CD4-positive, alpha-beta T cell treated with Interleukin-21 for 1 hour (primary cell): ENCODE data around the gene VEGFD.
A peak's percentile ranks its signal among the peaks of the same experiment; 100 is the strongest.
"Not testable (repeated sequence)": the region's sequence is repeated elsewhere in the genome, so short reads cannot be mapped to it uniquely, and the experiment has no call there.

Experiments used
- DNase-seq: peaks from one replicate; pipeline ENCODE4 v3.0.0-alpha.2; 2020

VEGFD gene

DNA sequence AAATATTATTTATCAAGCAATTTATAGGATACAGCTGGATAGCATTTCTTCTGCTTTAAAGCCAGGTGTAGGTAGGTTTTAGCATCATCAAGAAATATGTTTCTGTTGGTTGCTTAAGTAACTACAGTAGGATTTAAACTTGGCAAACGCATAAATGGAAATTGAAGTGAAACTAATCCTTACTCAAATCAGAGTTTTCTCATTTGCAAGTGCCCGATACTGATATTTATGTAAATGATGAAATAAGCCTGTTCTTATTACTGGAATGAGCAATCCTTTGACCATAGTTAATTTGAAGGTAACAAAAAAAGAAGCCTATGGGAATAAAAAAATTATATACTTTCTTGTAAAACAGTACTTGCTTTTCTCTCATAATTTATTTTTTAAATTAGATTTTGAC lies 25.7 kb downstream of the VEGFD start:
- no peak for DNase-seq

DNA sequence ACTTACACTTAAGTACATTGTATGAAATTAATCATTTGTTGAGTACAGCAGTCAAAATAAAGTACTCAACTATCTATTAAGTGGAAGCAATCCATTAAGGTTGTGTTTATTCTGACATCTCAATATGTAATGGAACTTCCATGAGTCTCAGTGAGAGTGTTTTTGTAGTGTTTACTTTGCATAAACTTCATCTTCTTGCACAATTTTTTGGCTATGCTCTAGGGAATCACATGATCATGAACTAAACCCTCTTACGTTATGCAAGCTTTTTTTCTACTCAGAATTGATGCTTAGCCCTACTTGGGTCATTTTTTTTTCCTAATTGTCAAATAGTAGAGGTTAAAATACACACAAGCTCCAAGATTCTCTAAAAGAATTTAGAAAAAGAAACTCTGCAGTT lies 27.8 kb downstream of the VEGFD start:
- no peak for DNase-seq

DNA sequence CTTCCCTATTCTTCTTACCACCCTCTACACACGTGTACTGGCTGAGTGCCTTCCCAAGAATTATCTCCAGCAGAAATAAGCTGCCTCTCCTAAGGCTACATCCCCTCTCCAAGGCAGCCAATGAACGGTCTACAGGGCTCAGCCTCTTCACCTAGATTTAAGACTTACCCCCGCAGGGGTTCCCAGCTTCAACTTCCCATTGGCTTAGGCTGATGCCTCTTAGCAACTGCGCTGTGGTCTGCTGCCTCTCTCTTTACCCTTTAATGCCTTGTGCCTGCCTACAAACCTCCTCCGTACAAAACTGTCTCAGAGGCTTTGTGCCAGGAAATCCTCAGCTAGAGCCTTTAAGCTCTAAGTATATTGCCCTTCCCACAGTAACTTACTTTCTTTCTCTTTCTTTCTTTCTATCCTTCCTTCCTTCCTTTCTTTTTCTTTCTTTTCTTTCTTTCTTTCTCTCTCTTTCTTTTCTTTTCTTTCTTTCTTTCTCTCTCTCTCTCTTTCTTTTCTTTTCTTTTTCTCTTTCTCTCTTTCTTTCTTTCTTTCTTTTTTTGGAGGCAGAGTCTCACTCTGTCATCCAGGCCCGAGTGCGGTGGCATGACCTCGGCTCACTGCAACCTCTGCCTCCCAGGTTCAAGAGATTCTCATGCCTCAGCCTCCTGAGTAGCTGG lies 33.8 kb downstream of the VEGFD start:
- DNase-seq, result no peak

DNA sequence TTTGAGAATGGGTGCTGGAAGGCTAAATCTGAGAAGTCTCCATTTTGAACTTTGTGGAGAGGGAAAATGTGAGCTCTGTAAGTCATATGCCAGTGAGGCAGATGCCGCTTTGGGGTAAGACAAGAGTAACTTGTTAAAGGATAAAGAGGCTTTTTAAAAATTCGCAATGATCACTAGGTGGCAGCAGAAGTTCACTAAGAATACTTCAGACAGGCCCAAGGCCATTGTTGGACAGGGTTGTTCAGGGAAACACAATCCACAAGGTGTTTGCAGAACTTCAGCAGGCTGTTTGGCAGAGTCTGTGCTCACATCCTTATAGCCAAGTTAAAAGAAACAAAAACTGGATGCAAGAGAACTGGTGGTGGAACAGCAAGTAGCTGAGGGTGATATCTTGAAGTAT lies 35.2 kb downstream of the VEGFD start:
- DNase-seq, result peak; percentile 34

DNA sequence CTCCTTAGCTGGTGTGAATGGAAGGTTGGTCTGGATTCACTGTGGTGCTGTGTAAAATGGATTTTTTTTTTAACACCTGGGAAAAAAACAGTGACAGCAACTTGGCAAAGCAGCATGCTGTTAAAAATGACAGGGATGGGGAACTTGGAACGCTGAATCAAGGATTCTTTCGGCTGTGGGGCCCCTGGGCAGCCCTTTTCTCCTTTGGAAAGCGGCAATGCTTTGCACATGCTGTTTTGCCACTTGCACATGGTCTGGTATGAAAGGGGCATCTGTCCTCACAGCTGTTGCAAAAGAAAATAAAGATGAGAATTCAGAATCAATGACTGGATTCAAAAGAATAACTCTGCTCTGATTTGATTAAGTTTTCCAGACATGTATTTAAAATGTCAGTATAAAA lies 38.2 kb downstream of the VEGFD start:
- no peak for DNase-seq

DNA sequence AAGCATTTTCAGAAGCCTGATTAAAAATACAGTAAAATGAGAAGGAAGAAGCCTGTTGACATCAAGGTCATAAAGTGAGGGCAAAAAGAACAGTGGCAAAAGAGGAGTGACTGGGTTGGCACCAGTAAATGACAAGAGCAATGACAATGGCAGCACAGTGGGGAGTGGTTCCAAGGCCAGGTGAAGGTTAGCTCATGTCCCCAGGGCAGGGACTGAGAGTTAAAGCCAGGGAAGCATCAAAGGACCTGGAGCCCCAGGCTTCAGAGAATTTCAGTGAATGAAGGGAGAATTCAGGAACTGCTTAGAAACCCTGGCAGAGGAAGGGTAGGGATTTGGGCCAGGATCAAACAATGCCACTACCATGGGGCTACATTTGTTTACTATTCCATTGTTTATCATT lies 40.1 kb downstream of the VEGFD start:
- DNase-seq, result no peak

DNA sequence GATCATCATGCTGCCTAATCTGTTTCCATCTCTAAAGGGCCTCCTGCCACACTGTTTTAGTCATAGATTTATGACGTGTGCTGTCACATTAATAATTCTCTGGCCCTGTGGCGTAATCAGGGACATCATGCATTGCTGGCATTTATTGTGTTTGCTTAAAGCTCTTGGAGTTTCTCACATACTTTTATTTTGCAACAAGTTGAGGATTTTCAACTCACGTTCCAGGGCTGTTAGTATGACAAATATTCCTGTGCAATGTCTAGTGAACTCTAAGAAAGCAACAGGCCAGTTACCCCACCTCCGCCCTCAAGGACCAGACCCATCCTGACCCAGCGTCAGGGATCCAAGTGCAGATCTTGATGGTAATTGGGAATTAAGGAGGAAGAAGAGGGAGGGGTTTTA lies 41.1 kb downstream of the VEGFD start:
- DNase-seq, result no peak

DNA sequence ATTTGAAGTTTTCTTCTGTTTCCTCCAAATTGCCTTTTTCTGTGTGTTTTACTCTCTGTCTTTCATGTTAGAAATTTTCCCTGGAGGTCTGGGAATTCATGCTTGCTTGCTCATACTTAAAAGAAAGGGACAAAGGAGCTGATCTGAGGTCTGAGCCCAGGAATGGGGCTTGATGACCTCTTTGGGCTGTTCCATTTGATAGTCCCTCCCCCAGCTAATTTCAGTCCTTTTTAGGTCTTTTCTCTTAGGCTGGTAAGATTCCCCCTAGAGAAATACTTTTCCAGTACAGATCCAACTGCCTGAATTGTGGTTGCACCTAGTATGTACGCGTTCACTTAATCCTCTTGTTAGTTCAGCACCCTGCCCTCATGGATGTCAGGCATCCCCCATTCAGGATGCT lies 43.3 kb downstream of the VEGFD start:
- DNase-seq, result no peak

DNA sequence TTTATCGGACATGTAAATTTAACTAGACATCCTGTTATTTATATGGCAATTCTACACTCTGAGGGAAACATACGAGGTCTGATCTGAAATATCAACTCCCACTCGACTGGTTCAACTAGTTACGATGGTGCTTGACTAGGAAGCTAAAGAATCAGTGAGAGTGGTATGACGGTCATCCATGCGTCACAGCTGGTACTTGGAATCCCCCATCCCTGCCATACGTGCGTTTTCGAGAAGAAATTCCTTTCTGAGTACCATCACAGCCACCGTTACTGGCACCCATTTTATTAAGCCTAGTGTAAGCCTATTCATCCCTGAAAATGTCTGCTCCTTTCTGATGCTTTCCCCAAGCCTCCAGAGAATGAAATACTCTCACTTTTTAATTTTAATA lies 48.2 kb downstream of the VEGFD start:
- peak; percentile 75 for DNase-seq

DNA sequence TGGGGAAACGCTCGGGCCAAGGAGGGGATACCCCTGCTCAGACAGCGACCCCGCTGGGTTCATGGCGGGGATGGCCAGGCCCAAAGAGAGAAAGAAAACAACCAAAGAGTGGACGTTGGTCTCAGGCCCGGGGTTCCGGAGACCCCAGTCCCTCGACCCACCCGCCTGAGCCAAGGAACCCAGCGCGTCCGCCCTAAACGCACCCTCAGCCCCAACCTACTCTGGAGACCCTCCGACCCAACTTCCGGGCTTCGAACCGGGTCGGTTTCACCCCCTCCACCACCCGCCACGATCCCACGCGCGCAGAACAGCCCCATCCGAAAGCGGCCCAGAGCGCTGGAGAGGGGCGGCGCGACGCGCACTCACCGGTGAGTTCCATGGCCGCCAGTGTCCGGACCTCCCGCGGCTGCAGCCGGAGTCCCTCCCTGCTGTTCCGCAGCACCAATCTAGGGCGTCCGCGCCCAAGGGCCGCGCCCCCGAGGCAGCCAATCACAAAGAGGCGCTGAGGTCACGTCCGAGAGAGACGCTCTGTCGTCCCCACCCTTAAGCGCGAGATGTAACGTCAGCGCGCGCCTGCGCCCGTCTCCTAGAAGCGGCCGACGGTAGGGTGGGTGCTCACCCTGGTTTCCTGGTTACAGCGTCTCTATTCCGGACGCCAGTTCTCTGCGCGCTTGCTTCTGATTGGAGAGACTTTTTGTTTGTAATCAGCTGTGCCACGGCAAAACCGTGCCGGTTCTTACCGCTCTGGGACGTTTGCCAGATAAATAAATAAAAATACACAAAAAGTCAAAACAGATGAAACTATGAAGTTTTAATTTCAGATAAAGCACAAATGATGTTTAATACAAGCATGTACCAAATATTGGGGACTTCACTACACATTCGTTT lies 48.8 kb downstream of the VEGFD start, which contains the start of gene PIGA:
TSS of gene PIGA (minus strand) at position 389 of the 888 bp plus-strand sequence. CDS start 3,593 bp downstream, outside the sequence.
- peak; percentile 95 for DNase-seq

DNA sequence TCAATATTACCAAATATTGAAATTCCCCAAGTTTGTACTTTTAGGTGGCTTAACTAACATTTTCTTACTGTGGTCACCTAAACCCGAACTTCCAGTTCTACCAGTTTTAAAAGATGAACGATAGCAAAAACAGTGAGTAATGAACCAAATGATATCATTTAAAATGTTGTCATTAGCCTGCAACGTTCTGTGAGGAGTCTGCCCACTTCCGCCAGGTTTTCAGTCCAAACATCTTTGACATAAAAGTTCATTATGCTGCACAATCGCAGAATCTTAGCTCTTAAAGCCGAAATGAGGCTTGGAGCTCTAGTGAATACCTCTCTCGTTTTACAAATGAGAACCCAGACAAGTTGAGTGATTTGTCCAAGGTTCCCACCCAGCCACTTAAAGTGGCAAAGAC lies 49.7 kb downstream of the VEGFD start:
- peak; percentile 49 for DNase-seq

DNA sequence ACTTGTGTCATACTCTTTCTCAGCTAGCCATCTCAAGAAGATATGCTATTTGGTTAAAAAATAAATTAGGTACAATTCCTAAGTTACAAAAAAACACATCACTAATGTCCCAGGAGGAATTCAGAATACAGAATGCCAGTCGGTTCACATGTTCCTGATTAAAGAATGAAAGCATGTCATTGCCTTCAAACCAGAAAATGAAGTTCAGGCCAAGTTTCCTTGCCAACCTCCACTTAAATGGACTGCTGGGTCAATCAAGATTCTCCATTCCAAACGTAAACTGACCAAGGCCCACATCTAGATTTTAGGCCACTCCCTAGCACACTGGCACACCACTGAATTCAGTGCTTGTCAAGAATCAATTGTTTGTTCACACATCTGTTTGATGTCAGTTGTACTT lies 55.4 kb downstream of the VEGFD start:
- DNase-seq, result no peak

DNA sequence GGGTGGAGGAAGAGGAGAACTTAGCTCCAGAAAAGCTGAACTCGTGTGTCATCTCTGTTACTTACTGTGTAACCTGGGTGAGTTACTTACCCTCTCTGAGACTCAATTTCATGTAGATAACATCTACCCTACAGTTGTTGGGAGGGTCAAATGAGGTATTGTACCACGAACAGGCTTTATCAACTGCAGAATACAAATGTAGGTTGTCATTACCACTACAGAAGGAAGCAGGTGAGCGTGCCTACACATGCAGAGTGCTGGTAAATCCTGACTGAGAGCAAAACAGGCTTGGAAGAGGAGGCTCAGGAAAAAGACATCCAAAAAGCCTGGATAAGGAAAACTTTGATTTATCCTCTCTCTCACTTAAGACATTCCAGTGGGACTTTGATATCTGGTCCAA lies 56.1 kb downstream of the VEGFD start:
- DNase-seq, result no peak

DNA sequence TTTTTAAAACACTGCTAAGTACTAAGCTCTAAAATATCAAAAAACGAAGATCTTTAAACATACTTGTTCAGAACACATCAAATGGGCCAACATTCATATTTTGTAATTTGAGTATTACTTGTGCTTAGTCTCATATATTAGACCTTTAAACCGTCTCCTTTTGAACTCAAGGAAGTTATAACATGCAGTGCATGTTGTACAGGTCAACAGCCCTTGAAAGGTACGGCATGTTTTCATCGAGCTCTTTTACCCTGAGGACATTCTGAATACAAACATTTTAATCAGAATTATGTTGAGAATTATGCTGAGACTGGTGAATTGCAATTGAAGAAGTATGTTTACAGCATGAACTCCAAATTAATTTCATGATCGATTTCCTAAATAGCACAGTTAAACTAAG lies 61.7 kb downstream of the VEGFD start:
- DNase-seq, result no peak

DNA sequence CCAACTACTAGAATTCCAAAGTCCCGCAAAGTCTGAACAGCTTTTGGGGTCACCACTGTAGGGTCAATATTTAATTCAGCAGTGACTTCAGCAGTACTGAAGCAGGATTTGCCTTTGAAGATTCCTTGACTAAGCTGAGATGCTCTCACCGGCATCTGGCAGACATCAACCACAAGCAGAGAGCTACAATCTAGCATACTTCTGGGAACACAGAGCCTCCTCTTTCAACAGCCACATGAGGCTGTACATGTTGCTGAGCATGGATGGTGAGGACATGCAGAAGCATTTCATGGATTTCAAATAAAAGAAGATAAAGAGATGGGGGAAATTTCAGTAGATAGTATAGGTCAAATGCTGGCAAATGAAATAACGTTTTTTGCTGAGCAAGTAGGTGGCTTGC lies 62.1 kb downstream of the VEGFD start:
- no peak for DNase-seq

DNA sequence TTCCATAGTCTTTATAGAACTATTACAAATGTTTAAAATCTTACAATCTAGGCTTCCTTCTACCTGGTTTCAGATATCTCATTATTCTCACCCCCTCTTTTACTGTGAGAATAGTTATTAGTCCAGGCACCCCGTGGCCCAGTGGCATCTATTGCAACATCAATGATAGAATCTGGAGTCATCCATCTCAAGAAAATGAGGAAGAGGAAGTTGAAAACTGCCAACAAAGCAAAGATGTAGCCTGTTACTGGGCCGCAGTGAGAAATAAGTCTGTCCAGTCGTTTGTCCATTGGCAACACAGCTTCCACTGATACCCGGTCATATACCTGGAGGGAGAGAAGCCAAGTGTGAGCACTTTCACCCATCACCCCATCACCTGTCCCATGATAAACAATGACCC lies 62.8 kb downstream of the VEGFD start:
- DNase-seq, result no peak

DNA sequence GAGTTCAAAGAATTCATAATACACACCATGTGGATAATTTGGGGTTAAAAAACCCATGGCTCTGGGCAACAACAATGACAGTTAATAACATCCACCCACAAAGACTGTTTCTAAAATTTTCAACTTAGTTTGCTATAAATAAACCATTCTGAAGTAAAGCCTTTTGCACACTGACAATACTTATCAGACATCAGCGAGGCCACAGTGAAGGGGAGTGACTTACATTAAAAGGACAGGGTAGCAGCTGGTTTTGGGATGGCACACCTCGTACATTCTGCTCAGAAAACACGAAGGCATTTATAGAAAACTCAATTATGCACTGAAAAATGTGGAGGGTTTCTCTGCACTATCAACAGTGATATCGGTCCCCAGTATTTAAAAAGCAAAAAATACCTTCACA lies 63.9 kb downstream of the VEGFD start:
- DNase-seq, result no peak

DNA sequence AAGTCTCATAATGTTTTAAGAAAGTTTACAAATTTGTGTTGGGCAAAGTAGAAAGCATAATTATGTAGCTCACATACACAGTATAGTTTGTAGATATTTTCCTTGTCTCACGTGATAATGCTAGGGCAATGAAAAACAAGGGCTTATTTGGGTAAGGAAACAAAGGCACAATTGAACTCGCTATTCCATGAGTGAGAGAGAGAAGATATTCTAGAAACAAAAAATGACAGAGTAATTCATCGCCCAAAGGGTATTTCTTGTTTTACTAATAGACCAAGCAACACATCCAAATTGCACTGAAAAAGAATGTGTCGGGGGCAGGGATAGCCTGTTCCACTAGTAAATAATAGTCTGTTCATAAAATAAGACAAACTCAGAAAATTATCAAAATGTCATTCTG lies 65.1 kb downstream of the VEGFD start:
- no peak for DNase-seq

DNA sequence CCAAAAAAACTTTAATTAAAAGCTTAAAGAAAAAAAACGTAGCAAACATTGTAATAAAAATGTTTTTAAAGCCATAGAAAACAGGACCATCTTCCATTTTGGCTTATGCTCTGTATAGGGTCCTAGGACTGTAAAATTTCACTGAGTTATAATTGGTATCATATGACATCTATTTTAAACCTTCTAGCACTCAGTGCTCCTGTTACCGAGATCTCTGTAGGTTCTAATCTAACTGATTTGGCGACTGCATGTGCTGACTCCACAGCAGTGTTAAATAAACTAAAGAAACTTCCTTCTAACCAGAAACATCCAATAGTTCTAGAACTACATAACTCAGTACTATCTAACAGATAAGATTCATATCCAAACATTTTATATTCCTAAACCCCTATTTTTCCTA lies 68.7 kb downstream of the VEGFD start, which contains the start of gene ASB11:
TSS of gene ASB11 (minus strand) at position 132 of the 400 bp plus-strand sequence. CDS start at position 97, 35 bp downstream.
- DNase-seq, result no peak

DNA sequence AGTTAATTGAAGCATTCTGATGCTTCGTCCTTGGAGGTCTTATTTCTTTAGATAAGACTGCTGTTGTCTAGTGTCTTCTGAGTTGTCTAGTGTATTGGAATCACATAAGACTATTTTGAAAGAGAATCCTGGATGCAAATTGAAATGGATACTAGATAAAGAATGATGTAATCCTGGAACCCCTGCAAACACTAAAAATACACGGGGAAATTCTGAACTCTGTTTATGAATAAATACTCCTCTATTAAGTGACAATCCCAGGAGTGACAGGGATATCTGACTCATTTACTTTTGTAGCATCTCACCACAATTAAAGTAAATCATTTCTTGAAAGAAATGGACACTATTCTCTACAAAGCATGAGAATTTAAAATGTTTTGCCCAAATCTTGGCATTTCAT lies 69.7 kb downstream of the VEGFD start:
- DNase-seq, result no peak

DNA sequence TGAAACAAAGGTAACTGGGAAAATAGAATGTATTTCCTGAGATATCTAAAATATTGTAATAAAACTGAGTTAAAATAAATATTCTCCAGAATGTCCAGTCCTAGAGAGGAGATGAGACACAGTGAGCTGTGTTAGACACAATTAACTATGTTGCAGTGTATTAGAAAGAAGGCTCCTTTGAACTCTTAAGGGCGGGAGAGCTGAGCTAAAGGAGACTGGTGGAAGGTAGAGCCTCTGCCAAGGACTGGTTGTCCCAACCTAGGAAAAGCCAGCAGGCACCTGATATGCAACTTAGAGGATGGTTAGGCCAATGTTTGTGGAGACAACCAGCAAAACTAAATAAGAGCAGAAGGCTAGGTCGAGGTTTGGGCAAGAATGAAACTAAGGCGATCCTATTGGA lies 73.1 kb downstream of the VEGFD start:
- DNase-seq, result no peak

DNA sequence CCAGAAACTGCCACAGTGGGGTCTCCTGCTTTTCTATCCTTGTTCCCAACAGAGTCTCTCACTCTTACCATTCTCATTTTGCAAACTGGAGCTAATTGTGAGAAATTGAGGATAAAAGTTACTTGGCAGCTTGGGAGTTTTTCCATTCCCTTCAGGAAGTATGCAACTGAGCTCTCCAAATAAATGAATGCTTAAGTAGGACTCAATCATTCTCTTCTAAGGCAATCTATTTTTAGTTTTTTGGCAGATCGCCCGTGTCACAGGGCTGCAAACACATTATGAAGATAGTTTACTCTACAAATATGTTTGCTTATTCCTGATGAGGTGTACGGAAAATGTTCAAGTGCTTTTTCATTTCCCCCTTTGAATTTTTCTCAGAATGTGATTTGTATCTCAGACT lies 74.1 kb downstream of the VEGFD start:
- DNase-seq, result no peak

DNA sequence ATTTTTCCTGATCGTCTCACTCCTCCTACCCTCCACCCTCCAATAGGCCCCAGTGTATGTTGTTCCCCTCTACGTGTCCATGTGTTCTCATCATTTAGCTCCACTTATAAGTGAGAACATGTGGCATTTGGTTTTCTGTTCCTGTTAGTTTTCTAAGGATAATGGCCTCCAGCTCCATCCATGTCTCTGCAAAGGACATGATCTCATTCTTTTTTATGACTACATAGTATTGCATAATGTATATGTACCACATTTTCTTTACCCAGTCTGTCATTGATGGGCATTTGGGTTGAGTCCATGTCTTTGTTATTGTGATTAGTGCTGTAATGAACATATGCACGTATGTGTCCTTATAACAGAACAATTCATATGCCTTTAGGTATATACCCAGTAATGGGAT lies 78.3 kb downstream of the VEGFD start:
- not testable (repeated sequence) for DNase-seq

DNA sequence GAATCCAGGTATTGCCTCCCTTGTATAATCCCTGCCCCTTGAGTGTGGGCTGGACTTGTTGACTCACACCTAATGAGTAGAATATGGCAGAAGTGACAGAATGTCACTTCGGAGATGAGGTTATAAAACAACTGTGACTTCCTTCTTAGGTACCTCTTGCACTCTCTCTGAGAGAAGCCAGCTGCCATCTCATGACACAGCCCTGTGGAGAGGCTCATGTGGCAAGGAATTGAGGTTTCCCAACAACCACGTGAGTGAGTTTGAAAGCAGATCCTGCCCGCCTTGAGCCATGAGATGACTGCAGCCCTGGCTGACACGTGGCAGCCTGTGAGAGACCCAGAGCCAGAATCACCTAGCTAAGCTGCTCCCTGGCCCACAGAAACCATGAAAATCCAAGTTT lies 82.3 kb downstream of the VEGFD start:
- DNase-seq, result no peak
